Common myeloid progenitor, CD34-positive (primary cell): Measurements from ENCODE around the gene TBX10.
"Not testable (repeated sequence)": the region's sequence is repeated elsewhere in the genome, so short reads cannot be mapped to it uniquely, and the experiment has no call there.

ENCODE experiments used
- CTCF ChIA-PET: fragments of 350-600 bp; sonication (Branson Sonifier 250); formaldehyde crosslinking; loops from one replicate; lab custom pipeline; 2021; ENCODE audit warnings: antibody characterized with exemption; lab: Charles Lee
- POLR2A ChIA-PET: fragments of 350-600 bp; sonication (Branson Sonifier 250); formaldehyde crosslinking; loops from one replicate; lab custom pipeline; 2021; ENCODE audit warnings: antibody characterized with exemption; lab: Charles Lee
- DNase-seq, 3 donors: peaks; one replicate each; pipeline versions ENCODE4 v3.0.0 to v3.0.0-alpha.2; 2013
- H3K27ac ChIP-seq, 2 experiments: 1 replicate in 1 of 2; 2 replicates in 1 of 2; pipeline ENCODE4 v1.7.0; 2013; ENCODE audit warnings: inconsistent platforms in 2 of 2, low read length in 2 of 2, mild to moderate bottlenecking in 2 of 2, low read depth in 1 of 2, moderate library complexity in 1 of 2; ENCODE audit not compliant: severe bottlenecking in 2 of 2, insufficient read depth in 1 of 2, poor library complexity in 1 of 2
- H3K27me3 ChIP-seq, 5 experiments: replicated peaks in 2 of 5; 1 replicate in 3 of 5; 2 replicates in 2 of 5; pipeline versions ENCODE4 v1.6.1 to v1.7.0; 2013; ENCODE audit warnings: low read length in 4 of 5, mild to moderate bottlenecking in 2 of 5, moderate library complexity in 2 of 5, inconsistent platforms in 1 of 5; ENCODE audit not compliant: insufficient read depth in 5 of 5, control insufficient read depth in 4 of 5
- H3K36me3 ChIP-seq, 4 experiments: 1 replicate in 2 of 4; 2 replicates in 2 of 4; pipeline versions ENCODE4 v1.6.1 to v1.7.0; 2013; ENCODE audit warnings: low read length in 3 of 4, control low read depth in 1 of 4, mild to moderate bottlenecking in 1 of 4; ENCODE audit not compliant: control insufficient read depth in 4 of 4, insufficient read depth in 4 of 4
- H3K4me1 ChIP-seq, 4 experiments: 1 replicate in 3 of 4; 2 replicates in 1 of 4; pipeline versions ENCODE4 v1.6.1 to v1.7.1; 2013; ENCODE audit warnings: low read length in 3 of 4, mild to moderate bottlenecking in 3 of 4, control low read depth in 1 of 4, inconsistent platforms in 1 of 4, moderate library complexity in 1 of 4; ENCODE audit not compliant: control insufficient read depth in 4 of 4, insufficient read depth in 4 of 4; ENCODE audit errors: control extremely low read depth in 1 of 4
- H3K4me3 ChIP-seq, 7 experiments: 1 replicate in 4 of 7; 2 replicates in 3 of 7; pipeline versions ENCODE4 v1.5.1 to v1.7.0; 2013; ENCODE audit warnings: mild to moderate bottlenecking in 7 of 7, low read length in 6 of 7, moderate library complexity in 6 of 7, inconsistent platforms in 2 of 7, low read depth in 2 of 7, control low read depth in 1 of 7; ENCODE audit not compliant: insufficient read depth in 4 of 7, control insufficient read depth in 1 of 7; ENCODE audit errors: extremely low read depth in 1 of 7
- H3K9me3 ChIP-seq, 5 experiments: 1 replicate in 4 of 5; 2 replicates in 1 of 5; pipeline versions ENCODE4 v1.6.1 to v1.7.1; 2013; ENCODE audit warnings: low read length in 4 of 5, mild to moderate bottlenecking in 2 of 5, inconsistent platforms in 1 of 5, low read depth in 1 of 5, moderate library complexity in 1 of 5; ENCODE audit not compliant: control insufficient read depth in 4 of 5, insufficient read depth in 2 of 5; ENCODE audit errors: control extremely low read depth in 1 of 5
- WGBS: methylation state at CpG from one replicate; pipeline ENCODE4 v1.1.5; 2013; ENCODE audit not compliant: insufficient coverage; 5-methylcytosine and 5-hydroxymethylcytosine counted together

The TBX10 gene

GRCh38 chr11:67588899-67589415 lies 50.6 kb downstream of the TBX10 start:
- H3K4me3 ChIP-seq, H3K27me3 ChIP-seq, H3K27ac ChIP-seq, H3K9me3 ChIP-seq, POLR2A ChIA-PET: not testable (repeated sequence)
- peaks cover 5 to 33% (median 26%) of the 10 kb centered on the region in 4 experiments for H3K36me3 ChIP-seq
- 65% methylated on average over 8 of the region's 11 CpGs for WGBS
- CTCF ChIA-PET = interaction anchor here (1.4 kb wide), 1 partner anchor 9 kb away, joined by 4 read pairs; no protein-coding TSS in a partner anchor
- DNase-seq = peak in 1 of 3 donors; percentile 29
- H3K4me1 ChIP-seq = peaks cover 4 to 34% (median 23%) of the 10 kb centered on the region in 4 experiments

GRCh38 chr11:67588136-67588503 lies 51.4 kb downstream of the TBX10 start:
- ChIA-PET POLR2A (no interaction called here), CTCF (no interaction called here)
- peaks cover 5 to 33% (median 26%) of the 10 kb centered on the region in 4 experiments for H3K36me3 ChIP-seq
- peaks cover 0 to 5% (median 0%) of the 10 kb centered on the region in 5 experiments for H3K9me3 ChIP-seq
- peaks cover 4 to 33% (median 24%) of the 10 kb centered on the region in 4 experiments for H3K4me1 ChIP-seq
- 100% methylated on average over 1 of the region's 1 CpG for WGBS
- no peak for DNase-seq
- H3K4me3 ChIP-seq = no peak overlapping the region
- H3K27ac ChIP-seq = no peak overlapping the region
- no peaks in the 10 kb centered on the region for H3K27me3 ChIP-seq

GRCh38 chr11:67586568-67587250 lies 52.9 kb downstream of the TBX10 start:
- H3K27ac ChIP-seq = no peak overlapping the region
- peak overlapping the region in 1 of 7 experiments; percentile 84 for H3K4me3 ChIP-seq
- no peak for DNase-seq
- peaks cover 8 to 41% (median 36%) of the 10 kb centered on the region in 4 experiments for H3K4me1 ChIP-seq
- WGBS = 79% methylated on average over 5 of the region's 5 CpGs
- H3K9me3 ChIP-seq = peaks cover 0 to 5% (median 0%) of the 10 kb centered on the region in 5 experiments
- H3K36me3 ChIP-seq = peaks cover 5 to 33% (median 26%) of the 10 kb centered on the region in 4 experiments
- ChIA-PET CTCF (interaction anchor here (1.3 kb wide), 1 partner anchor 27 kb away, joined by 3 read pairs; no protein-coding TSS in a partner anchor), POLR2A (no interaction called here)
- no peaks in the 10 kb centered on the region for H3K27me3 ChIP-seq

- Histone ChIP-seq H3K9me3 (peaks cover 0 to 5% (median 0%) of the 10 kb centered on the region in 5 experiments), H3K4me3 (peak overlapping the region in 1 of 7 experiments; percentile 84), H3K27me3 (no peaks in the 10 kb centered on the region), H3K4me1 (peaks cover 8 to 43% (median 36%) of the 10 kb centered on the region in 4 experiments), H3K27ac (no peak overlapping the region), H3K36me3 (peaks cover 5 to 33% (median 26%) of the 10 kb centered on the region in 4 experiments)
- 92% methylated on average over 2 of the region's 4 CpGs for WGBS
- no peak for DNase-seq
- POLR2A ChIA-PET = no interaction called here
- CTCF ChIA-PET = interaction anchor here (1.3 kb wide), 1 partner anchor 28 kb away, joined by 3 read pairs; no protein-coding TSS in a partner anchor
Measured at GRCh38 chr11:67585911-67586310, 53.7 kb downstream of the TBX10 start.

GRCh38 chr11:67584881-67585873 lies 54.4 kb downstream of the TBX10 start:
- ChIA-PET POLR2A (no interaction called here), CTCF (interaction anchor here (0.8 to 3.7 kb wide), 5 partner anchors 10 to 29 kb away, joined by 3 to 18 read pairs (median 8); no protein-coding TSS in a partner anchor)
- WGBS = 97% methylated on average over 17 of the region's 21 CpGs
- Histone ChIP-seq H3K36me3 (peaks cover 5 to 33% (median 26%) of the 10 kb centered on the region in 4 experiments), H3K4me1 (peaks cover 8 to 43% (median 36%) of the 10 kb centered on the region in 4 experiments), H3K27ac (peak overlapping the region in 1 of 2 experiments; percentile 83), H3K9me3 (peaks cover 0 to 5% (median 0%) of the 10 kb centered on the region in 5 experiments), H3K4me3 (peak overlapping the region in 5 of 7 experiments; percentile 61 to 84 (median 82)), H3K27me3 (no peaks in the 10 kb centered on the region)
- peak in 1 of 3 donors; percentile 18 for DNase-seq

- ChIA-PET POLR2A (interaction anchor here (1.4 kb wide), 1 partner anchor 16 kb away, joined by 6 read pairs; no protein-coding TSS in a partner anchor), CTCF (interaction anchor here (0.6 to 3.7 kb wide), 9 partner anchors 11 to 183 kb away, joined by 3 to 18 read pairs (median 5); no protein-coding TSS in a partner anchor)
- WGBS = 25% methylated on average over 22 of the region's 33 CpGs
- peak; percentile 58 to 72 (median 65) for DNase-seq
- peaks cover 0 to 5% (median 0%) of the 10 kb centered on the region in 5 experiments for H3K9me3 ChIP-seq
- peak overlapping the region; percentile 25 to 84 (median 70) for H3K4me3 ChIP-seq
- peak overlapping the region; percentile 50 to 83 for H3K27ac ChIP-seq
- H3K4me1 ChIP-seq = peaks cover 10 to 50% (median 44%) of the 10 kb centered on the region in 4 experiments
- peaks cover 3 to 33% (median 26%) of the 10 kb centered on the region in 4 experiments for H3K36me3 ChIP-seq
- no peaks in the 10 kb centered on the region for H3K27me3 ChIP-seq
Measured at GRCh38 chr11:67584205-67584880, 55.2 kb downstream of the TBX10 start.
